ENCODE results near the gene GAREM1. TPM values are rescaled to one million over a fixed set of nuclear protein-coding genes. Genes with fewer than 3 reads are reported as not detected.

Gene GAREM1
- total RNA-seq, 2 experiments from 2014 or later, result not detected

DNA sequence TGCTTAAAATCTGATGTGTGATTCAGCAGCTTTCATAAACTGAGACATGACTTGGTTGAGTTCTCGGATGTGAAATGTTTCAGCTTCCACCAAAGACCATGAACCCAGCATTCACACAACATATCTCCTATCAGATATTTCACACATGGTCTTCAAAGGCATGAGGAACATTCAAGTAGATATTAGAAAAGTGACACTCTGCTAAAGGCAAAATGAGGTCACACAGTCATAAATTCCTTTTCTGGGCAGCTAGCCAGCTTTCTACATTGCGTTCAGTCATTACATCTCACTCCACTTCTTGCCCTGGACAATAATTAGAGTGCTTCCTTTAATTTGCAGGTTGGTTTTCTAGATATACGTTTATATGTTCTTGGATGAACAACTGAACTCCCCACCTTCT, 96.7 kb downstream of the GAREM1 start:
- no peaks in the 10 kb centered on the region for H3K4me1 Mint-ChIP-seq (ENCODE audit: low read depth)

DNA sequence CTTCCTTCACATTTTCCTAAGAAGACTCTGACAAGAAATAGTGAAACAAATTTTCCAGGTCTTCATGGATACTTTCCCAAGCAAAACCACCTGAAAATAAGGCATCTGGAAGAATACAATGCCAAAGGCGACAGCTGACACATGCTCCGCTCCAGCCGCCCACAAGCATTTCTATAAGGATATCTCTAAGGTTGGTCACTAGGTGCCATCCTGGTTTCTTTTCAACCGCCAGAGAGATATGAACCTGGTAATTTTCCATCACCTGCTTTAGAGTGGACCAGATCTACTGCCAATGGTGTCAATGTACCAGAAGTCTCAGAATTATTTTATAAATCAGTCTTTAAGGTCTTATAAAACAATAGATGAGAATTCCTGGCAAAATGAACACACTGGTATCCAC, 97.2 kb downstream of the GAREM1 start:
- H3K36me3 Mint-ChIP-seq (ENCODE audit: low read depth), result no peaks in the 10 kb centered on the region
- ATAC-seq (no peak), DNase-seq (no peak)
- ChIA-PET POLR2A (no interaction called here), CTCF (no interaction called here)
- no peak overlapping the region for H3K4me3 Mint-ChIP-seq
- H3K4me1 Mint-ChIP-seq (ENCODE audit: low read depth), result no peaks in the 10 kb centered on the region
- no peaks in the 10 kb centered on the region for H3K9me3 Mint-ChIP-seq (ENCODE audit: insufficient read depth)
- H3K27me3 Mint-ChIP-seq (ENCODE audit: low read depth), result no peaks in the 10 kb centered on the region
- no peak overlapping the region for H3K27ac Mint-ChIP-seq

More for the DNA sequence above, 96.7 kb downstream of the GAREM1 start:
- ATAC-seq (no peak), DNase-seq (no peak)
- CTCF ChIA-PET, result no interaction called here
- POLR2A ChIA-PET, result no interaction called here
- no peaks in the 10 kb centered on the region for H3K27me3 Mint-ChIP-seq (ENCODE audit: low read depth)
- H3K4me3 Mint-ChIP-seq, result no peak overlapping the region
- no peak overlapping the region for H3K27ac Mint-ChIP-seq
- H3K36me3 Mint-ChIP-seq (ENCODE audit: low read depth), result no peaks in the 10 kb centered on the region
- H3K9me3 Mint-ChIP-seq (ENCODE audit: insufficient read depth), result no peaks in the 10 kb centered on the region

DNA sequence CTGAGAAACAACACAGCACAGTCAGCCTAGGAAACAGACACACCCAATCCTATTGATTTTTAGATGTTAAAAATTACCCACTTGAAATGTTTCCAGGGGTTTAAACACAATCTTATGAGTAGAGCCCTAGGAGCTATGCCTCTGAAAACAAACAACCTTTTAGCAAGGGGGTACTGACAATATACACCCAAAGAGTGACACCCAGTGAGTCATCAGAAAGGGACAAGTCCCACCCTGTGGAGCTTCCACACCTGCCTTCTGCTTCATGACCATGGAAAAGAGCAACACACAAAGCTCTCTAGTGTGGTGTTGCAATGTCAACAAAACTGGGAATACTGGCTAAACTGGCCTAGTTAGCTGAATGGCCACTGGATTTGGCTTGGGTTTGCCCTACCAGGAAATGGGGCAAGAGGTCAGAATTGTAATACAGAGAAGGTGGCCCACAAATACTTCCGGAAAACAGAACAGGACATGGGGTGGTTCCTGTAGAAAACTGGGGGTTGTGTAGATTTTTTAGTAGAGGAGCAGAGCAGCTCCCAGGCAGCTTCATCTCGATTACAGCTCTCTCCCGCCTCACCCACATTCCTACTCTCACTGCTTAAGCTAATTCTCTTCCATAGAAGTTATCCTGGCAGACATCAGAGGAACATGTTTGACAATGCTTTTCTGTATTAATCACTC, 98.2 kb downstream of the GAREM1 start:
- ATAC-seq (no peak), DNase-seq (no peak)
- H3K27ac Mint-ChIP-seq, result no peak overlapping the region
- ChIA-PET POLR2A (no interaction called here), CTCF (no interaction called here)
- H3K4me3 Mint-ChIP-seq, result no peak overlapping the region
- no peaks in the 10 kb centered on the region for H3K36me3 Mint-ChIP-seq (ENCODE audit: low read depth)
- H3K4me1 Mint-ChIP-seq (ENCODE audit: low read depth), result no peaks in the 10 kb centered on the region
- no peaks in the 10 kb centered on the region for H3K27me3 Mint-ChIP-seq (ENCODE audit: low read depth)
- H3K9me3 Mint-ChIP-seq (ENCODE audit: insufficient read depth), result no peaks in the 10 kb centered on the region

DNA sequence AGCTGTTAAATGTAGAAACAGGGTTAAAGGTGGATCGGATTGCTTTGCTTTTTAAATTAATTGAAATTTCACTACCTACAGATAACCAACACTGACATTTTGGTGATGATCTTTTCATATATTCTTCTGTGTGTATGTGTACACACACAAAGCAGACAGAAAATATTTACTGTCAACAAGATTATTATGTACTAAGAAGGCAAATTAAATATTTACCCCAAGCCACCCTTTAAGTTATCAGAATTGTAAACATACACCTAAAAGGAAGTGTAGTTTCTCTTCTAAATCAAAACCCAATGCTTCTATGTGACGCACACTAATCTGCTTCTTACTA, 98.7 kb downstream of the GAREM1 start:
- Mint-ChIP-seq H3K4me1 (ENCODE audit: low read depth) (no peaks in the 10 kb centered on the region), H3K36me3 (ENCODE audit: low read depth) (no peaks in the 10 kb centered on the region), H3K9me3 (ENCODE audit: insufficient read depth) (no peaks in the 10 kb centered on the region), H3K27ac (no peak overlapping the region), H3K4me3 (no peak overlapping the region), H3K27me3 (ENCODE audit: low read depth) (no peaks in the 10 kb centered on the region)
- ATAC-seq (no peak), DNase-seq (no peak)
- ChIA-PET POLR2A (no interaction called here), CTCF (no interaction called here)

DNA sequence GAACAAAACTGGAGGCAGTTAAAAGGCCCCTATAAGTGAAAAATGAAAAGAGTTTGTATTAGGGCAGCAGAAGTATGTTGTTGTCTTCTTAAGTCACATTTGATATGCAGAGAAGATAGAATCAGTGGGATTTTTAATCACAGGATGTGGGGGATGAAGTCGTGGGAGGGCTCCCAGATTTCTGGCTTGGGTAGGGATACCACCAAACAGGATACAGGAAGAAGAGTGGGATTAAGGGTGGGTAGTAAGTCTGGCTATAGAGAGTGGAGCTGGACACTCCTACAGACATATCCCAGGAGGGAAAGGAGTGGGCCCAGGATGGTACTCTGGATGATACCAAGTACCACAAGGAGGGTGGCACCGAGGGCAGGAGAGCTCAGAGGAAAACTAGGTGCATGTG, 99.3 kb downstream of the GAREM1 start:
- ATAC-seq (no peak), DNase-seq (no peak)
- H3K9me3 Mint-ChIP-seq (ENCODE audit: insufficient read depth), result no peaks in the 10 kb centered on the region
- H3K27ac Mint-ChIP-seq, result no peak overlapping the region
- ChIA-PET POLR2A (no interaction called here), CTCF (no interaction called here)
- no peaks in the 10 kb centered on the region for H3K4me1 Mint-ChIP-seq (ENCODE audit: low read depth)
- H3K4me3 Mint-ChIP-seq, result no peak overlapping the region
- H3K36me3 Mint-ChIP-seq (ENCODE audit: low read depth), result no peaks in the 10 kb centered on the region
- H3K27me3 Mint-ChIP-seq (ENCODE audit: low read depth), result no peaks in the 10 kb centered on the region

DNA sequence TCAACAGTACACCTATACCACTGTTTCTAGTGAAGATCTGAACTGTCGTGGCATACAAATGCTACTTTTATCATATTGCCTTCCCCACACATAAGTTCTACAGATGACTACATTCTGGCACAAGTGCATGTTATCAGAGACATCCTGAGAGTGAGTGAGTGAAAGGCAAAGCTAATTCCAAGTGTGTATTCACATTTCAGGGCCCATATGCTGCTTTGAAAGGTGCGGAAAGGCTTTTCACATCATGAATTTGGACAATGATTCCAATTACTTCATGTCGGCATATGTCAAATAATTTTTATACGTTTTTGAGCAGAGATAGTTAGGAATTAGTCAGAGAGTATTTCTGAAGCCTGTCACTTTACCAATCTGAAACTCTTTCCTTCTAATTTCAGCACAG, 101.7 kb downstream of the GAREM1 start:
- H3K4me3 Mint-ChIP-seq, result no peak overlapping the region
- peaks cover 5% of the 10 kb centered on the region for H3K27me3 Mint-ChIP-seq (ENCODE audit: low read depth)
- H3K36me3 Mint-ChIP-seq (ENCODE audit: low read depth), result no peaks in the 10 kb centered on the region
- no peak overlapping the region for H3K27ac Mint-ChIP-seq
- ChIA-PET POLR2A (no interaction called here), CTCF (no interaction called here)
- no peaks in the 10 kb centered on the region for H3K4me1 Mint-ChIP-seq (ENCODE audit: low read depth)
- H3K9me3 Mint-ChIP-seq (ENCODE audit: insufficient read depth), result no peaks in the 10 kb centered on the region
- ATAC-seq (no peak), DNase-seq (no peak)

DNA sequence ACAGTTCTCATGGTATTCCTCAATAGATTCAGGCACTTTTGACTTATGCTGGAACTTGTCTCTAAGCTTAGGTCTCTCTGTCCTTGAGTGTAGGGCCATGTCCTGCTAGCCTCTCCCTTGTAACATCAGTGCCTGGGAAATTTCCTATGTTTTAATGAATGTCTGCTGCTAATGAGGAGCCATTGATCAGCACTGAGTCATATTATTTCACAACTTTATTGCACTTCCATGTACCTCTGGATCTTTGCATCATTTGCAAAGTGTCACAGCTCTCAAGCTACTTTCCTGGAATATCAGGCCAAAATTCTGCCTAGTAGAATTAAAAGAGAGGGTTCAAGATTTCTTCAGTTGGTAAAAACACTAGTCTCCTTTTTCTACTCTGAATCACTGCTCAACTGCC, 102.5 kb downstream of the GAREM1 start:
- POLR2A ChIA-PET, result no interaction called here
- ATAC-seq, result no peak
- no peak overlapping the region for H3K27ac Mint-ChIP-seq

DNA sequence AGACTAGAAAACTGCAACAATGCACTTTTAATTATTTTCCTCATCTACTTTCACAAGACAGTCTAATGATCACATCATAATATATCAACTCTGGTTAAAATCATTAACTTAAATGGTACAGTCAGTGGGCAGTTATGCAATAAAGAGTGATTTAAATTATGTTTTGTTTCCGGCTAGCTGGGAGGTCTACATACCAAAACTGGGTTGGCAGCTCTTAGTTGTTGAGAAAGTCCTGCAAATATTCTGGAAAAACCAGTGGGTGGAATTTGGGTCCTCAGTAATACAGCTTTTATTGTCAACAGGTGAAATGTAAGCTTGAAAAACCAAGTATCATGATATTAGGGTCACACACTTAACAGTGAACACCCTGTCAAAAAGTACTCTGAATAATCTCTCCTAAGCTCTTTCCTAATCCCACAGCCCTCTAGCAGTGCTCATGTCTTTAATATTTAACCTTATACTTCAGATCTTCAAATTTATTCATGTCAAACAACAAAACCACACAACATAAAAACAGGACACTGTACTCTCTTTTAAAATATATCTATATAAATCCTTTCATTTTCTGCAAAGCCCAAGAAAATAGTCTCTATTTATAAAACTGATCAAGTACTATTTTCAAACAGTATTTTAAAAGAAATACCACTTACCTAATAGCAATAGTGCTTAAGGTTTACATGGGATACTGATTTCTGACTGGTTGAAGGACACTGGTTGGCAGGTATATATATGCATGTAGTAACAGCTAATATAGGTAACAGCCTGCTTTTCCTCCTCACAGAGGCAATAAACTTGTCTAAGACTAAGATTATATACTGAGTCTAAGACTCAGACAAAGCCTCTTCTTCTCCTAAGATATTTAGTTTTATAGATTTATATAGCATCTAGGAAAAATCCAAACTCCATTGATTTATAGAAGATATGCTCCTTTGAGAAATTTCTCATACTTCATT, 103.8 kb downstream of the GAREM1 start:
- no peaks in the 10 kb centered on the region for H3K4me1 Mint-ChIP-seq (ENCODE audit: low read depth)
- H3K27ac Mint-ChIP-seq, result no peak overlapping the region
- DNase-seq (no peak), ATAC-seq (no peak)
- ChIA-PET POLR2A (no interaction called here), CTCF (no interaction called here)
- no peak overlapping the region for H3K4me3 Mint-ChIP-seq
- H3K36me3 Mint-ChIP-seq (ENCODE audit: low read depth), result no peaks in the 10 kb centered on the region
- H3K9me3 Mint-ChIP-seq (ENCODE audit: insufficient read depth), result no peaks in the 10 kb centered on the region
- peaks cover 5% of the 10 kb centered on the region for H3K27me3 Mint-ChIP-seq (ENCODE audit: low read depth)

More for the DNA sequence above, 102.5 kb downstream of the GAREM1 start:
- CTCF ChIA-PET, result no interaction called here
- Mint-ChIP-seq H3K9me3 (ENCODE audit: insufficient read depth) (no peaks in the 10 kb centered on the region), H3K4me1 (ENCODE audit: low read depth) (no peaks in the 10 kb centered on the region), H3K4me3 (no peak overlapping the region), H3K36me3 (ENCODE audit: low read depth) (no peaks in the 10 kb centered on the region), H3K27me3 (ENCODE audit: low read depth) (peaks cover 5% of the 10 kb centered on the region)
- DNase-seq, result no peak

DNA sequence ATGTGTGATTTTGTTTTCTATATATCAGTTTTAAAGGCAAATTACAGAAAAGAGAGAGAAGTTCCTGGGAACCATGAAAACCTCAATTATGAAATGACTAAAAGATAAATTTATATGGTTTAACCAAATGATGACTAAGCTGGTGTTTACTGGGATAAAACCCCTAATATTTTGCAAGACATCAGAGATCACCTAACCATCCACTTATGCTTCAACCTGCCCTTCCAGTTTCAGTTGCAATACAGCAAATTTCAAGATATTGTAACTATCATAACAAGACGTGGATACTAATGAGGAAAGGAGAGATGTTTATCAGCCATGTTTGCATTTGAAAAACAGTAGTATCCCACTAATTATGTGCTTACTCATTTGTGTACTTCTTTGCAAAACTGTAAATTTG, 108.2 kb downstream of the GAREM1 start:
- no peaks in the 10 kb centered on the region for H3K9me3 Mint-ChIP-seq (ENCODE audit: insufficient read depth)
- CTCF ChIA-PET, result no interaction called here

DNA sequence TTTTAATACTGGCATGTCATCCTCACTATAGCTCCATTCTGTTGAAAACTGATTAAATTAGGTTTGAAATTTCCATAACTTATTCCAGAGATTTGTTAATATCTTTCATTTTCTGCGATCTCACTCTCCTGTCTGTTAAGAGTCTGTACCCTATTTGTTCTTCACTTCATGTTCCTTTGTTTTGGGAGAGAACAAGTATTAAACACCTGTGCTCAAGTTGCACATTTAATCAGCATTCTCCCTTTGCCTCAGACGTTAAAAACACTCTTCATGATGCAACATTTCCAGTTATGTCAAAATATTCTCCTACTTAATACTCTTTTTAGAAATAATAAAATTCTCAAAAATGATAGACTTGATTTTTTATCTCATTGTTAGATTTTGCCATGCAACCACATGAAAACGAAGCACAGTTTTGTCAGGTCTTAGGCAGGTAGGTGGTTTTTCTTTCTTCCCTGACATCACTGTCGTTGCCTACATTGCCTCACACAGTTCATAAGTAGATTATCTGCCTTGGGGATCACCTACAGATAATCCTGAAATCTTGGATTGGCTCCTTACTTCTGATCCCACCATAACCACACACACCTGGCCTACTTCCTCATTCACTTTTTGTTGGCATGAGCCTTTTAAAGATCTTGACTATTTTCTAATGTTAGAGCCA, 109.9 kb downstream of the GAREM1 start:
- no peaks in the 10 kb centered on the region for H3K9me3 Mint-ChIP-seq (ENCODE audit: insufficient read depth)
- no peaks in the 10 kb centered on the region for H3K36me3 Mint-ChIP-seq (ENCODE audit: low read depth)
- POLR2A ChIA-PET, result no interaction called here
- no peaks in the 10 kb centered on the region for H3K4me1 Mint-ChIP-seq (ENCODE audit: low read depth)
- peaks cover 1% of the 10 kb centered on the region for H3K27me3 Mint-ChIP-seq (ENCODE audit: low read depth)
- H3K27ac Mint-ChIP-seq, result no peak overlapping the region
- H3K4me3 Mint-ChIP-seq, result no peak overlapping the region
- CTCF ChIA-PET, result no interaction called here
- ATAC-seq, result no peak
- DNase-seq, result no peak

More for the DNA sequence above, 108.2 kb downstream of the GAREM1 start:
- Mint-ChIP-seq H3K36me3 (ENCODE audit: low read depth) (no peaks in the 10 kb centered on the region), H3K4me3 (no peak overlapping the region), H3K4me1 (ENCODE audit: low read depth) (no peaks in the 10 kb centered on the region), H3K27ac (no peak overlapping the region), H3K27me3 (ENCODE audit: low read depth) (peaks cover 5% of the 10 kb centered on the region)
- DNase-seq (no peak), ATAC-seq (no peak)
- POLR2A ChIA-PET, result no interaction called here

DNA sequence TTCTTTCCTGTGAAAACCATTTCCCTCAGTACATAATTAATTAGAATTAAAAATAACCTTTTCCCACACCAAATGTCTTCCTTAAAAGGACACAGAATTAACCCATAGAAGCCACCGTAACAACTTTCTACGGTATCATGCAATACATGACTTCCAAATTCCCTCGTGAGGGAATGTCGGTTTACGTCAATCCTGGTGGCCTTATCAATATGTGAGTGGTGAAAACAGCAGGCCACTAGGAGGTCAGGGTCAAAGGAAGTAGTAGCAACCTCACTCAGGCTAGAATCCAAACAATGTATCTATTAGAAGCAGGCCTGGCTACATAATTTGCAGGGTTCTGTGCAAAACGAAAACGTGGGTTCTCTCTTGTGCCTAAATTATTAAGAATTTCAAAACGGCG, 112.2 kb downstream of the GAREM1 start:
- ATAC-seq (no peak), DNase-seq (no peak)
- Mint-ChIP-seq H3K9me3 (ENCODE audit: insufficient read depth) (no peaks in the 10 kb centered on the region), H3K27me3 (ENCODE audit: low read depth) (no peaks in the 10 kb centered on the region), H3K27ac (no peak overlapping the region), H3K4me3 (no peak overlapping the region), H3K4me1 (ENCODE audit: low read depth) (no peaks in the 10 kb centered on the region), H3K36me3 (ENCODE audit: low read depth) (no peaks in the 10 kb centered on the region)
- CTCF ChIA-PET, result interaction anchor here (0.8 kb wide), 1 partner anchor 200 kb away, joined by 3 read pairs; no protein-coding TSS in a partner anchor
- POLR2A ChIA-PET, result no interaction called here

DNA sequence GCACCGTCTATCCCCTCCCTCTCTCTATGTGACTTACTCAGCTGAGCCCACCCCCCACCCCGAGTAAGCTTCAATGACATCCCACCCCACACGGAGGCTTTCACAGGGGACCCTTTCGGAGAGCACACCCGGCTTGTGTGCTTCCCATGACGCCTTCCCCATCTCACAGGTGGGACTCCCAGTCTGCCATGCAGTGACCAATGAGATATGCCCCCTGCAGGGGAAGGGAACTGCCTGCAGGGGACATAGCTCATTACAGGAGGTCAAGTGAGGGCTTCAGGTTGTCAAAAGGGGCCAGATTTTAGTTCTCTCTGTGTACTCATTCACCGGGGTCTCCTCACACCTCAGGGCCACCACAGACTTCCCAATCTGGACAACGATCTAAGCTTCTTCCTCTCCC, 112.6 kb downstream of the GAREM1 start:
- no peaks in the 10 kb centered on the region for H3K9me3 Mint-ChIP-seq (ENCODE audit: insufficient read depth)
- no peak overlapping the region for H3K27ac Mint-ChIP-seq
- no peaks in the 10 kb centered on the region for H3K4me1 Mint-ChIP-seq (ENCODE audit: low read depth)
- H3K27me3 Mint-ChIP-seq (ENCODE audit: low read depth), result no peaks in the 10 kb centered on the region
- no peak overlapping the region for H3K4me3 Mint-ChIP-seq
- no peak for ATAC-seq
- H3K36me3 Mint-ChIP-seq (ENCODE audit: low read depth), result no peaks in the 10 kb centered on the region
- CTCF ChIA-PET, result interaction anchor here (0.8 kb wide), 1 partner anchor 200 kb away, joined by 3 read pairs; no protein-coding TSS in a partner anchor
- DNase-seq, result no peak
- POLR2A ChIA-PET, result no interaction called here
